Ovary (tissue), 9 donors: ENCODE data around the gene KDM4C. TPM values are rescaled to one million over a fixed set of nuclear protein-coding genes. Genes with fewer than 3 reads are reported as not detected.

Experiments used
- DNase-seq, 5 donors: peaks; one replicate each; pipeline ENCODE4 v3.0.0-alpha.2; 2019 to 2020
- H3K27ac ChIP-seq, 2 donors: fragments of 200-600 bp; one replicate each; pipeline versions ENCODE4 v1.5.1 to v1.8.0; 2019 to 2022
- H3K27me3 ChIP-seq: fragments of 200-600 bp; one replicate; pipeline ENCODE4 v1.8.0; 2022
- H3K36me3 ChIP-seq: fragments of 200-600 bp; sonication (generic); one replicate; pipeline ENCODE4 v1.5.1; 2019
- H3K4me1 ChIP-seq: one replicate; pipeline ENCODE4 v1.8.1; 2013; ENCODE audit warnings: mild to moderate bottlenecking, moderate library complexity; ENCODE audit not compliant: insufficient read depth
- H3K4me3 ChIP-seq: fragments of 200-600 bp; sonication (generic); one replicate; pipeline ENCODE4 v1.5.1; 2017
- H3K9me3 ChIP-seq, 2 donors: fragments of 200-600 bp in 1 of 2; sonication (generic) in 1 of 2; one replicate each; pipeline versions ENCODE4 v1.5.1 to v1.8.1; 2013 to 2019; ENCODE audit warnings: mild to moderate bottlenecking in 1 of 2, moderate library complexity in 1 of 2
- EP300 ChIP-seq: sonication (generic); formaldehyde crosslinking; IDR thresholded peaks from one replicate; pipeline ENCODE4 v1.6.1; 2017; ENCODE audit warnings: antibody characterized with exemption
- POLR2A ChIP-seq: fragments of 450-650 bp; IDR thresholded peaks from one replicate; pipeline ENCODE4 v1.6.1; 2017; ENCODE audit warnings: antibody characterized with exemption, mild to moderate bottlenecking, moderate library complexity
- WGBS, 3 donors: extraction: QIAGEN DNeasy Blood & Tissue Kit in 1 of 3; methylation state at CpG; one replicate each; pipeline versions ENCODE4 v1.1.5 to v1.1.7; 2013 to 2017; 5-methylcytosine and 5-hydroxymethylcytosine counted together
- intact Hi-C, 4 donors: fragments of 100-400 bp; cut with DNase I; formaldehyde crosslinking; loops; one replicate each; pipeline versions ENCODE4 v1.11.0 to v1.15.1; 2022 to 2023
- polyA plus RNA-seq, 2 donors: library from polyadenylated mRNA; stranded (reverse); fragments of 200-250 nt in 1 of 2; fragments of 350-450 nt in 1 of 2; fragmentation: Illumina TruSeq in 1 of 2; extraction: RNeasy Lipid Tissue Mini Kit (QIAGEN cat#74804) in 1 of 2; gene quantifications; one replicate each; pipeline ENCODE4 v1.2.3, GENCODE V29; 2013 to 2014
- total RNA-seq, 7 donors: library from RNA; depleted of rRNA in 2 of 7; stranded (reverse); fragments of >200 nt in 2 of 7; fragmentation: NEBNext Ultra II Directional in 3 of 7; extraction: Animal tissue kit (Norgen Biotek cat#: 25700) in 3 of 7; gene quantifications; one replicate each; pipeline versions ENCODE4 v1.1.0 to v1.2.4, GENCODE V29; 2016 to 2023
- TF ChIP-seq, protein P1 (sequence below), 3 donors: fragments of 450-650 bp in 2 of 3; fragments of 200-600 bp in 1 of 3; IDR thresholded peaks; one replicate each; pipeline versions ENCODE4 v1.5.1 to v1.8.0; 2016 to 2022; ENCODE audit warnings: antibody characterized with exemption in 3 of 3, mild to moderate bottlenecking in 1 of 3
- donor health status: DM: no; HTN: no; CAD: no; lungs with moderate emphysema.
- donor health status: DM: no; HTN: no; CAD: no.
- donor health status: Bipolar disorder and iron deficiency.
- donor health status: DM: yes; HTN: yes; CAD: no.
- donor health status: DM: no; HTN: no; CAD: no.
- donor health status: DM: yes; HTN: yes; CAD: no.

KDM4C gene
- total and polyA plus RNA-seq, 9 donors, result 9.5 to 35.6 (median 26.7) TPM

DNA sequence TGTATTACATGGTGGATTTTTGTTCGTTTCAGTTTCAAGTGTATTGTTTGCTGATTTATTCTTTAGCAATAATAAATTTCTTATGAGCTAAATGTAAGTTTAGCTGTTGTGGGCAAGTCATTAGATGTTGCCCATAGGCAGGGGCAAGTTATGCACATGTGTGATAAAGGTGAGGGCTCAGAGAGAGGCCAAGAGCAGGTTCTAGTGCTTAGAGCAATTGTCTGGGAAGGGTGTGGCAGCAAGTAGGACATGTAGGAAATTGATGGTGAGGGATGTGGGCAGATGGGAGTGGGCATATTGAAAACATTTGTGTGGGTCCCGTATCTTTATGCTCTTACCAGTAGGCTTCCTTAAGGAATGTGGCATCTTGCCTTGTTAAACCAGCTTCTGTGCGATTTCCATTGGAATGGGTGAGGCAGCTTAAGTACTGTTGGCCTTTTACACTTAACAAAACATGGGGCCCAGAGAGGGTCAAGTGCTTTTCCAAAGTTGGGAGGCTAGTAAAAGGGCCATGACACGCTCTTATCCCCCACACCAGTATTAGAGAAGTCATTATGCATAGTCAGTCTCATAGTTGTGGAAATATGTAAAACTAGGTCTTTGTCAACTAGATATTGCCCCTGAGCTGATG, 60.6 kb downstream of the KDM4C start:
- TF ChIP-seq EP300 (no peak), POLR2A (no peak)
- TF ChIP-seq, protein P1, sequence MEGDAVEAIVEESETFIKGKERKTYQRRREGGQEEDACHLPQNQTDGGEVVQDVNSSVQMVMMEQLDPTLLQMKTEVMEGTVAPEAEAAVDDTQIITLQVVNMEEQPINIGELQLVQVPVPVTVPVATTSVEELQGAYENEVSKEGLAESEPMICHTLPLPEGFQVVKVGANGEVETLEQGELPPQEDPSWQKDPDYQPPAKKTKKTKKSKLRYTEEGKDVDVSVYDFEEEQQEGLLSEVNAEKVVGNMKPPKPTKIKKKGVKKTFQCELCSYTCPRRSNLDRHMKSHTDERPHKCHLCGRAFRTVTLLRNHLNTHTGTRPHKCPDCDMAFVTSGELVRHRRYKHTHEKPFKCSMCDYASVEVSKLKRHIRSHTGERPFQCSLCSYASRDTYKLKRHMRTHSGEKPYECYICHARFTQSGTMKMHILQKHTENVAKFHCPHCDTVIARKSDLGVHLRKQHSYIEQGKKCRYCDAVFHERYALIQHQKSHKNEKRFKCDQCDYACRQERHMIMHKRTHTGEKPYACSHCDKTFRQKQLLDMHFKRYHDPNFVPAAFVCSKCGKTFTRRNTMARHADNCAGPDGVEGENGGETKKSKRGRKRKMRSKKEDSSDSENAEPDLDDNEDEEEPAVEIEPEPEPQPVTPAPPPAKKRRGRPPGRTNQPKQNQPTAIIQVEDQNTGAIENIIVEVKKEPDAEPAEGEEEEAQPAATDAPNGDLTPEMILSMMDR (IDR thresholded peaks at IDR 0.05), result no peak
- intact Hi-C loops, result no loop called here
- 93 to 96% (median 94%) methylated on average over 4 of the region's 4 CpGs for WGBS, 3 donors

DNA sequence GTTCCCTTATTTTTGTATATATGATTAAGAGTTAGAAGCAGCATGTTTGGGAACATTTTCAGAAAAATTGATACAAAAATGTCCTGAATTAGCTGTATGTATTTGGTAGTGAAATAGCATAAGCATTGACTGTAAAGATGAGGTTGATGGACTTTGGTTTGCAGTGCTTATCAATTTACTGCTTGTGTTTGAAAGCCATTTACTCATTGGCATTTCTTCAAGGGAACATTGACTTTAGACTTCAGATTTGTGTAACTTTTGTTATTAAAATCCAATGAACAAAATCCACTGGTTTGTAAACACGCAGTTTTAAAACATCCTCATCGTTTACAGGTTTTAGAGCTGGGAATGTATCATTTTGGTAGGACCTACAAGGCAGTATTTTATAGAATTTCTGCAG, 61.3 kb downstream of the KDM4C start:
- H3K4me1 ChIP-seq, result no peaks in the 10 kb centered on the region
- DNase-seq, result no peak
- no peak for TF ChIP-seq POLR2A
- no peak for TF ChIP-seq EP300
- TF ChIP-seq, protein P1 (IDR thresholded peaks at IDR 0.05), result no peak
- intact Hi-C loops, result no loop called here
- no peak overlapping the region for H3K27ac ChIP-seq
- 71 to 90% (median 81%) methylated on average over 2 of the region's 2 CpGs for whole genome bisulfite sequencing, 3 donors
- no peaks in the 10 kb centered on the region for H3K9me3 ChIP-seq
- H3K27me3 ChIP-seq, result no peaks in the 10 kb centered on the region
- H3K4me3 ChIP-seq, result no peak overlapping the region
- H3K36me3 ChIP-seq, result no peaks in the 10 kb centered on the region

More for the DNA sequence above, 60.6 kb downstream of the KDM4C start:
- no peaks in the 10 kb centered on the region for H3K9me3 ChIP-seq
- no peaks in the 10 kb centered on the region for H3K27me3 ChIP-seq
- H3K36me3 ChIP-seq, result no peaks in the 10 kb centered on the region
- no peak overlapping the region for H3K27ac ChIP-seq
- no peaks in the 10 kb centered on the region for H3K4me1 ChIP-seq
- no peak overlapping the region for H3K4me3 ChIP-seq
- no peak for DNase-seq

DNA sequence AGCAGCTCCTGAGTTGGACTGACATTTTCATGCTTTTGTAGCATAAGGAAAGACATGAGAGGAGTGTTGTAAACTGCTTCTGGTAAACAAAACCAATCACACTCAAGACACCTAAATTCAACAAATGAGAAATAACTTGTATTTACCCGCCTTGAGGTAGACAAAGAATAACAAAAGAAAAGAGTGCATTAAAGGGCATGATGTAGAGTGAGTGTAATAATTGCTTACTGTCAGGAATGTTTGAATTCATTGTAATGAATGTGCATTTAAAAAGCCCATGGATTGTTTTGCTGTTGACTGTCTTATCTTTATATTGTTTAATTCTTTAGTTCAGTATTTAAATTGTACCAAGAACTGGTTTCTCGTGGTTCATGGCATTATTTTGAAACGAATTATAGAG, 61.8 kb downstream of the KDM4C start:
- no peak overlapping the region for H3K4me3 ChIP-seq
- no peaks in the 10 kb centered on the region for H3K36me3 ChIP-seq
- DNase-seq, result no peak
- no peak overlapping the region for H3K27ac ChIP-seq
- no peaks in the 10 kb centered on the region for H3K9me3 ChIP-seq
- intact Hi-C loops, result no loop called here
- no peaks in the 10 kb centered on the region for H3K4me1 ChIP-seq
- no peaks in the 10 kb centered on the region for H3K27me3 ChIP-seq
- WGBS, 3 donors, result 84 to 85% (median 85%) methylated on average over 3 of the region's 3 CpGs
- TF ChIP-seq POLR2A (no peak), EP300 (no peak)
- TF ChIP-seq, protein P1 (IDR thresholded peaks at IDR 0.05), result no peak

DNA sequence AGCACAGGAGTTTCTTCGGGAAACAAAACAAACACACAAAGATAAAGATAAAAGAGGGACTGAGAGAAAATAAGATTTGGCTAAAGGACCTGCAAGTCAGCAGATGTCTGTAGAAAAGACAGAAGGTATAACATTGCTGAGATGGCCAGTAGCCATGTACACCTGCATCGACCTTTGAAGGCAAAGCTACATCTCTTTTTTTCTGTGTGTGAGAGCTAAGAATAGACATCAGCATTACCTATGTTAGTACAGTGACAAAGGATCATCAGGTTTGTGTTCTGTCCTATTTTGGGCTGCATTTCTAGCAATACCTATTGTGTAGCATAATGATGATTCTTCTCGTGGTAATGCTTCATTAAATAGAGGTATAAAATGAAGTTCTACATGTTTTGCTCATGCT, 64.9 kb downstream of the KDM4C start:
- Histone ChIP-seq H3K27me3 (no peaks in the 10 kb centered on the region), H3K9me3 (no peaks in the 10 kb centered on the region), H3K4me3 (no peak overlapping the region), H3K36me3 (no peaks in the 10 kb centered on the region), H3K4me1 (no peaks in the 10 kb centered on the region), H3K27ac (no peak overlapping the region)
- no peak for DNase-seq
- WGBS, 3 donors, result 51 to 67% (median 57%) methylated on average over 3 of the region's 3 CpGs
- TF ChIP-seq POLR2A, result no peak
- no peak for TF ChIP-seq EP300
- TF ChIP-seq, protein P1 (IDR thresholded peaks at IDR 0.05), result no peak
- intact Hi-C loops, result no loop called here
